ENCODE data around the gene EEF1AKMT4.

DNA sequence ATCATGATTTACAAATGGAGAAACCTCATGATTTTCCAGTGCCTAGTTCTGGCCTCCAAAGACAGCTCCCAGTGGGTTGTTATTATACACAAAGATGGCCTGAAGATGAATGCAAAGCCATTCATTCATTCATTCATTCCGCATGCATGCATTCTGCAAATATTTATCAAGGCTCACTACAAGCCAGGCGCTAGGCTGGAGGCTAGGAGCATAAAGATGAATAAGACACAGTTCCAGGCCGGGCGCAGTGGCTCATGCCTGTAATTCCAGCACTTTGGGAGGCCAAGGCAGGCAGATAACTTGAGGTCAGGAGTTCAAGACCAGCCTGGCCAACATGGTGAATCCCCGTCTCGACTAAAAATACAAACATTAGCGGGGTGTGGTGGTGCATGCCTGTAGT is 47.1 kb downstream of the EEF1AKMT4 start:
- no peak for TF ChIP-seq POLR2A (IDR thresholded peaks at IDR 0.05; ENCODE audit: low read depth, low read length)
- TF ChIP-seq, protein P1, sequence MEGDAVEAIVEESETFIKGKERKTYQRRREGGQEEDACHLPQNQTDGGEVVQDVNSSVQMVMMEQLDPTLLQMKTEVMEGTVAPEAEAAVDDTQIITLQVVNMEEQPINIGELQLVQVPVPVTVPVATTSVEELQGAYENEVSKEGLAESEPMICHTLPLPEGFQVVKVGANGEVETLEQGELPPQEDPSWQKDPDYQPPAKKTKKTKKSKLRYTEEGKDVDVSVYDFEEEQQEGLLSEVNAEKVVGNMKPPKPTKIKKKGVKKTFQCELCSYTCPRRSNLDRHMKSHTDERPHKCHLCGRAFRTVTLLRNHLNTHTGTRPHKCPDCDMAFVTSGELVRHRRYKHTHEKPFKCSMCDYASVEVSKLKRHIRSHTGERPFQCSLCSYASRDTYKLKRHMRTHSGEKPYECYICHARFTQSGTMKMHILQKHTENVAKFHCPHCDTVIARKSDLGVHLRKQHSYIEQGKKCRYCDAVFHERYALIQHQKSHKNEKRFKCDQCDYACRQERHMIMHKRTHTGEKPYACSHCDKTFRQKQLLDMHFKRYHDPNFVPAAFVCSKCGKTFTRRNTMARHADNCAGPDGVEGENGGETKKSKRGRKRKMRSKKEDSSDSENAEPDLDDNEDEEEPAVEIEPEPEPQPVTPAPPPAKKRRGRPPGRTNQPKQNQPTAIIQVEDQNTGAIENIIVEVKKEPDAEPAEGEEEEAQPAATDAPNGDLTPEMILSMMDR (conservative IDR thresholded peaks at IDR 0.05; ENCODE audit: low read depth, low read length) = no peak

Data from IMR-90 (cell line).